HCT116 (cell line): ENCODE data around the gene GAREM2. TPM values are rescaled to one million over a fixed set of nuclear protein-coding genes. Genes with fewer than 3 reads are reported as not detected.

Source experiments
- ATAC-seq: fragments of 200-7000 bp; cut with Tn5 transposase; 2 replicates; pipeline ENCODE4 v1.9.1; 2020; ENCODE audit warnings: mild to moderate bottlenecking, moderate library complexity
- BruUV-seq: library from RNA; stranded (reverse); fragments of 400-500 nt; replicated peaks from 2 replicates; lab custom pipeline; 2021; lab: Mats Ljungman, UMichigan
- CTCF ChIA-PET: fragments of 300-600 bp; sonication (Branson Sonifier 250); formaldehyde crosslinking; loops from one replicate; lab custom pipeline; 2021; ENCODE audit warnings: antibody characterized with exemption; lab: Charles Lee
- POLR2A ChIA-PET: fragments of 300-600, 350-600 bp; sonication (Branson Sonifier 250); formaldehyde crosslinking; loops from one replicate; lab custom pipeline; 2021; ENCODE audit warnings: antibody characterized with exemption; lab: Charles Lee
- RAD21 ChIA-PET, 2 experiments: fragments of 300-600 bp; sonication (Branson Sonifier 250); formaldehyde crosslinking; loops; one replicate each; lab custom pipeline; 2023; ENCODE audit warnings: low total read pairs in 2 of 2; ENCODE audit not compliant: uncharacterized antibody in 2 of 2, unreplicated experiment in 2 of 2, low non-redundant PET in 1 of 2; lab: Charles Lee
- DNase-seq: peaks from one replicate; pipeline ENCODE4 v3.0.0-alpha.2; 2010; ENCODE audit warnings: low read depth, low spot score
- H2AFZ ChIP-seq: fragments of 200-600 bp; shearing (Covaris generic), sonication (generic); 2 replicates; pipeline ENCODE4 v1.6.1; 2017; ENCODE audit warnings: low read depth, mixed run types, mixed read lengths, antibody characterized with exemption, low read length; ENCODE audit not compliant: poor library complexity, severe bottlenecking
- H3K27ac ChIP-seq: 2 replicates; pipeline ENCODE4 v1.5.1; 2012; ENCODE audit warnings: low read depth, low read length
- H3K27me3 ChIP-seq: fragments of 200-600 bp; sonication (generic); 2 replicates; pipeline ENCODE4 v1.6.1; 2016; ENCODE audit warnings: mixed run types, low read length, mixed read lengths; ENCODE audit not compliant: insufficient read depth
- H3K36me3 ChIP-seq, 2 experiments: fragments of 200-500 bp in 1 of 2; fragments of 200-600 bp in 1 of 2; sonication (Bioruptor generic) in 1 of 2; sonication (generic) in 1 of 2; 2 replicates each; pipeline versions ENCODE4 v1.5.1 to v1.6.1; 2014 to 2016; ENCODE audit warnings: low read length in 2 of 2, inconsistent platforms in 1 of 2, mixed read lengths in 1 of 2, mixed run types in 1 of 2; ENCODE audit not compliant: insufficient read depth in 2 of 2, control insufficient read depth in 1 of 2
- H3K4me1 ChIP-seq, 2 experiments: fragments of 200-600 bp in 1 of 2; sonication (generic) in 1 of 2; 2 replicates each; pipeline versions ENCODE4 v1.5.1 to v1.6.1; 2012 to 2017; ENCODE audit warnings: low read length in 2 of 2, inconsistent platforms in 1 of 2, mild to moderate bottlenecking in 1 of 2, mixed read lengths in 1 of 2, mixed run types in 1 of 2, moderate library complexity in 1 of 2; ENCODE audit not compliant: insufficient read depth in 2 of 2, control insufficient read depth in 1 of 2
- H3K4me2 ChIP-seq: fragments of 200-600 bp; sonication (generic); 2 replicates; pipeline ENCODE4 v1.6.1; 2017; ENCODE audit warnings: mixed run types, low read length, mixed read lengths
- H3K4me3 ChIP-seq, 2 experiments: fragments of 200-600 bp in 1 of 2; sonication (generic) in 1 of 2; replicated peaks in 1 of 2; 2 replicates each; pipeline ENCODE4 v1.5.1; 2011 to 2016; ENCODE audit warnings: low read length in 2 of 2, control low read depth in 1 of 2, low read depth in 1 of 2, mild to moderate bottlenecking in 1 of 2, mixed read lengths in 1 of 2, mixed run types in 1 of 2
- H3K79me2 ChIP-seq: fragments of 200-600 bp; sonication (generic); 2 replicates; pipeline ENCODE4 v1.6.1; 2017; ENCODE audit warnings: mild to moderate bottlenecking, mixed run types, low read length, moderate library complexity, mixed read lengths; ENCODE audit not compliant: insufficient read depth
- H3K9ac ChIP-seq: fragments of 200-600 bp; sonication (generic); 2 replicates; pipeline ENCODE4 v1.6.1; 2016; ENCODE audit warnings: low read length, mixed read lengths
- H3K9me2 ChIP-seq: fragments of 200-600 bp; sonication (generic), shearing (Covaris generic); 2 replicates; pipeline ENCODE4 v1.6.1; 2017; ENCODE audit warnings: mixed run types, mild to moderate bottlenecking, moderate library complexity; ENCODE audit not compliant: insufficient read depth
- H3K9me3 ChIP-seq, 2 experiments: fragments of 200-500 bp in 1 of 2; fragments of 200-600 bp in 1 of 2; sonication (Bioruptor generic) in 1 of 2; sonication (generic) in 1 of 2; 2 replicates each; pipeline ENCODE4 v1.6.1; 2014 to 2017; ENCODE audit warnings: low read length in 2 of 2, mixed read lengths in 2 of 2, inconsistent platforms in 1 of 2, low read depth in 1 of 2, mild to moderate bottlenecking in 1 of 2, mixed run types in 1 of 2, moderate library complexity in 1 of 2; ENCODE audit not compliant: control insufficient read depth in 1 of 2, insufficient read depth in 1 of 2
- H4K20me1 ChIP-seq: fragments of 200-600 bp; sonication (generic), shearing (Covaris generic); 2 replicates; pipeline ENCODE4 v1.6.1; 2017; ENCODE audit warnings: mixed run types, mild to moderate bottlenecking, moderate library complexity; ENCODE audit not compliant: insufficient read depth
- ATF3 ChIP-seq: IDR thresholded peaks from 2 replicates; pipeline ENCODE4 v1.6.1; 2012
- CBX3 ChIP-seq: IDR thresholded peaks from 2 replicates; pipeline ENCODE4 v1.6.1; 2012; ENCODE audit warnings: low read depth
- CEBPB ChIP-seq: IDR thresholded peaks from 2 replicates; pipeline ENCODE4 v1.6.1; 2012; ENCODE audit warnings: low read depth
- EGR1 ChIP-seq: IDR thresholded peaks from 2 replicates; pipeline ENCODE4 v1.6.1; 2012; ENCODE audit warnings: low read depth
- ELF1 ChIP-seq: IDR thresholded peaks from 2 replicates; pipeline ENCODE4 v1.6.1; 2012; ENCODE audit warnings: low read depth, borderline replicate concordance
- EZH2 ChIP-seq: fragments of 200-600 bp; sonication (generic); IDR thresholded peaks from 2 replicates; pipeline ENCODE4 v1.6.1; 2017; ENCODE audit warnings: antibody characterized with exemption, mixed run types
- FOSL1 ChIP-seq: IDR thresholded peaks from 2 replicates; pipeline ENCODE4 v1.6.1; 2012; ENCODE audit warnings: low read depth
- MAX ChIP-seq: IDR thresholded peaks from 2 replicates; pipeline ENCODE4 v1.6.1; 2012
- POLR2AphosphoS5 ChIP-seq: IDR thresholded peaks from 2 replicates; pipeline ENCODE4 v1.6.1; 2011; ENCODE audit warnings: mild to moderate bottlenecking, low read depth, low read length, moderate library complexity
- REST ChIP-seq: IDR thresholded peaks from 2 replicates; pipeline ENCODE4 v1.6.1; 2012; ENCODE audit warnings: low read depth
- SIN3A ChIP-seq: IDR thresholded peaks from 2 replicates; pipeline ENCODE4 v1.6.1; 2012; ENCODE audit warnings: low read depth
- TCF7L2 ChIP-seq: IDR thresholded peaks from 2 replicates; pipeline ENCODE4 v1.7.0; 2011; ENCODE audit warnings: borderline replicate concordance, inconsistent platforms; ENCODE audit not compliant: insufficient read depth, insufficient read length; ENCODE audit errors: extremely low read depth
- intact Hi-C: fragments of 100-400 bp; cut with micrococcal nuclease; formaldehyde crosslinking; loops from 2 replicates; pipeline ENCODE4 v1.10.0; 2022
- total RNA-seq: library from RNA; stranded (reverse); gene quantifications from one replicate; pipeline ENCODE4 v1.2.1, GENCODE V29; 2021; ENCODE audit not compliant: unreplicated experiment

Gene GAREM2
- total RNA-seq, 1 experiment from 2014 or later = 13.3 TPM

- no peak overlapping the region for H3K9ac ChIP-seq
- no peak overlapping the region for H3K27ac ChIP-seq
- H3K4me1 ChIP-seq = no peaks in the 10 kb centered on the region
- TF ChIP-seq SIN3A = no peak
- DNase-seq (no peak), ATAC-seq (no peak)
- ChIA-PET POLR2A (no interaction called here), CTCF (no interaction called here), RAD21 (no interaction called here)
- no peak overlapping the region for H2AFZ ChIP-seq
- H3K9me2 ChIP-seq = no peaks in the 10 kb centered on the region
- no peaks in the 10 kb centered on the region for H3K27me3 ChIP-seq
- BruUV-seq = no TSS peak
- H4K20me1 ChIP-seq = no peaks in the 10 kb centered on the region
- intact Hi-C loops = no loop called here
- H3K9me3 ChIP-seq = no peaks in the 10 kb centered on the region
- no peaks in the 10 kb centered on the region for H3K79me2 ChIP-seq
- H3K4me2 ChIP-seq = no peak overlapping the region
- H3K4me3 ChIP-seq = no peak overlapping the region
- peaks cover 24 to 38% of the 10 kb centered on the region in 2 experiments; a peak in 3 of 4 replicates for H3K36me3 ChIP-seq
Measured at GRCh38 chr2:26195040-26195984, 22.4 kb downstream of the GAREM2 start.

- CTCF ChIA-PET = no interaction called here
Measured at GRCh38 chr2:26196683-26197418, 24.0 kb downstream of the GAREM2 start.

More at GRCh38 chr2:26196683-26197418, 24.0 kb downstream of the GAREM2 start:
- intact Hi-C loops = no loop called here
- Histone ChIP-seq H2AFZ (no peak overlapping the region), H3K9me3 (no peaks in the 10 kb centered on the region), H3K9ac (no peak overlapping the region), H3K27me3 (no peaks in the 10 kb centered on the region), H3K4me2 (no peak overlapping the region), H3K27ac (no peak overlapping the region), H3K4me3 (no peak overlapping the region), H3K36me3 (peaks cover 29 to 41% of the 10 kb centered on the region in 2 experiments; a peak in 3 of 4 replicates), H3K9me2 (no peaks in the 10 kb centered on the region), H4K20me1 (no peaks in the 10 kb centered on the region), H3K79me2 (no peaks in the 10 kb centered on the region), H3K4me1 (no peaks in the 10 kb centered on the region)
- BruUV-seq = no TSS peak
- RAD21 ChIA-PET = no interaction called here
- DNase-seq (no peak), ATAC-seq (no peak)
- POLR2A ChIA-PET = no interaction called here
- no peak for TF ChIP-seq CBX3
- TF ChIP-seq ATF3 = no peak
- TF ChIP-seq ELF1 = no peak
- no peak for TF ChIP-seq MAX
- no peak for TF ChIP-seq TCF7L2
- no peak for TF ChIP-seq EGR1
- TF ChIP-seq POLR2AphosphoS5 = no peak
- no peak for TF ChIP-seq REST
- no peak for TF ChIP-seq EZH2
- no peak for TF ChIP-seq CEBPB
- TF ChIP-seq FOSL1 = no peak
